Astrocyte (in vitro differentiated cells and primary cell): ENCODE data around the gene SUSD6.

ENCODE experiments used
- EZH2 ChIP-seq: IDR thresholded peaks from 2 replicates; pipeline ENCODE4 v1.6.1; 2012; ENCODE audit warnings: mild to moderate bottlenecking, low read length, inconsistent platforms; ENCODE audit not compliant: insufficient read depth
- TF ChIP-seq, protein P1 (sequence below): IDR thresholded peaks from 2 replicates; pipeline ENCODE4 v1.5.1; 2011; ENCODE audit warnings: low read depth, mild to moderate bottlenecking, inconsistent platforms, low read length, moderate library complexity; ENCODE audit not compliant: insufficient read depth

DNA sequence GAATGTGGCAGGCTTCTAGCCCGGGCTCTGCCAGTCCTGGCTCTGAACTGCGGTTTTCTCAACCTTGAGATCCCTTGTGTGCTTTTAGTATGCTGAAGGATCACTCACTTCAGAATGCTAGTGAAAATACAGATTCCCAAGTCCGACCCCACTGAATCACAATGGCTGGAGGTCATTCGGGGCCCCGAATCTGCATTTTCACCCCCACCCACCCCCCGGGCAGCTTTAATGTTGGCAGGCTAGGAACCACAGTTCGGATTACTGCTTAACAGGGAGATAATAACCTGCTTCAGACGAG is 573 bp upstream of the SUSD6 start:
- TF ChIP-seq, protein P1, sequence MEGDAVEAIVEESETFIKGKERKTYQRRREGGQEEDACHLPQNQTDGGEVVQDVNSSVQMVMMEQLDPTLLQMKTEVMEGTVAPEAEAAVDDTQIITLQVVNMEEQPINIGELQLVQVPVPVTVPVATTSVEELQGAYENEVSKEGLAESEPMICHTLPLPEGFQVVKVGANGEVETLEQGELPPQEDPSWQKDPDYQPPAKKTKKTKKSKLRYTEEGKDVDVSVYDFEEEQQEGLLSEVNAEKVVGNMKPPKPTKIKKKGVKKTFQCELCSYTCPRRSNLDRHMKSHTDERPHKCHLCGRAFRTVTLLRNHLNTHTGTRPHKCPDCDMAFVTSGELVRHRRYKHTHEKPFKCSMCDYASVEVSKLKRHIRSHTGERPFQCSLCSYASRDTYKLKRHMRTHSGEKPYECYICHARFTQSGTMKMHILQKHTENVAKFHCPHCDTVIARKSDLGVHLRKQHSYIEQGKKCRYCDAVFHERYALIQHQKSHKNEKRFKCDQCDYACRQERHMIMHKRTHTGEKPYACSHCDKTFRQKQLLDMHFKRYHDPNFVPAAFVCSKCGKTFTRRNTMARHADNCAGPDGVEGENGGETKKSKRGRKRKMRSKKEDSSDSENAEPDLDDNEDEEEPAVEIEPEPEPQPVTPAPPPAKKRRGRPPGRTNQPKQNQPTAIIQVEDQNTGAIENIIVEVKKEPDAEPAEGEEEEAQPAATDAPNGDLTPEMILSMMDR, result no peak
- no peak for TF ChIP-seq EZH2
